PC-9 (cell line): Measurements from ENCODE around the gene CNGB1. TPM values are rescaled to one million over a fixed set of nuclear protein-coding genes. Genes with fewer than 3 reads are reported as not detected.

Source experiments
- BruUV-seq: library from RNA; stranded (reverse); fragments of 400-500 nt; replicated peaks from 2 replicates; lab custom pipeline; 2021; lab: Mats Ljungman, UMichigan
- CTCF ChIA-PET: fragments of 300-600 bp; sonication (Branson Sonifier 250); formaldehyde crosslinking; loops from one replicate; lab custom pipeline; 2022; ENCODE audit warnings: antibody characterized with exemption; lab: Charles Lee
- POLR2A ChIA-PET: fragments of 300-600 bp; sonication (Branson Sonifier 250); formaldehyde crosslinking; loops from one replicate; lab custom pipeline; 2022; ENCODE audit warnings: antibody characterized with exemption; ENCODE audit not compliant: unreplicated experiment; lab: Charles Lee
- DNase-seq, 2 experiments: peaks; one replicate each; pipeline versions ENCODE4 v3.0.0 to v3.0.0-alpha.2; 2015 to 2022; ENCODE audit warnings: mixed read lengths in 1 of 2
- H2AFZ ChIP-seq: fragments of 200-600 bp; sonication (generic); 2 replicates; pipeline ENCODE4 v1.8.1; 2017; ENCODE audit warnings: antibody characterized with exemption
- H3F3A ChIP-seq: fragments of 200-600 bp; sonication (generic); 2 replicates; pipeline ENCODE4 v1.8.1; 2017; ENCODE audit warnings: antibody characterized with exemption, mild to moderate bottlenecking, low read depth; ENCODE audit not compliant: insufficient read depth
- H3K27ac ChIP-seq: fragments of 200-600 bp; sonication (generic); 2 replicates; pipeline ENCODE4 v1.6.1; 2016; ENCODE audit warnings: mixed run types
- H3K27me3 ChIP-seq: fragments of 200-600 bp; sonication (generic); 2 replicates; pipeline ENCODE4 v1.6.1; 2016; ENCODE audit warnings: low read depth, mixed run types; ENCODE audit not compliant: insufficient read depth
- H3K36me3 ChIP-seq: fragments of 200-600 bp; sonication (generic); 2 replicates; pipeline ENCODE4 v1.6.1; 2016; ENCODE audit warnings: low read depth, mixed run types
- H3K4me1 ChIP-seq: fragments of 200-600 bp; sonication (generic); replicated peaks from 2 replicates; pipeline ENCODE4 v1.6.1; 2016; ENCODE audit warnings: mixed run types; ENCODE audit not compliant: insufficient read depth
- H3K4me2 ChIP-seq: fragments of 200-600 bp; sonication (generic); 2 replicates; pipeline ENCODE4 v1.6.1; 2017; ENCODE audit warnings: mixed run types
- H3K4me3 ChIP-seq: fragments of 200-600 bp; sonication (generic); 2 replicates; pipeline ENCODE4 v1.6.1; 2016; ENCODE audit warnings: mixed run types
- H3K79me2 ChIP-seq: fragments of 200-600 bp; sonication (generic); 2 replicates; pipeline ENCODE4 v1.6.1; 2017; ENCODE audit warnings: low read depth, mixed run types
- H3K9me2 ChIP-seq: fragments of 200-600 bp; sonication (generic); 2 replicates; pipeline ENCODE4 v1.8.1; 2017; ENCODE audit warnings: mild to moderate bottlenecking; ENCODE audit not compliant: insufficient read depth
- H3K9me3 ChIP-seq: fragments of 200-600 bp; sonication (generic); 2 replicates; pipeline ENCODE4 v1.8.1; 2016; ENCODE audit warnings: low read depth; ENCODE audit not compliant: insufficient read depth
- H4K20me1 ChIP-seq: fragments of 200-600 bp; sonication (generic); 2 replicates; pipeline ENCODE4 v1.8.1; 2017; ENCODE audit not compliant: insufficient read depth
- EZH2 ChIP-seq: fragments of 200-600 bp; sonication (generic); IDR thresholded peaks from 2 replicates; pipeline ENCODE4 v1.8.0; 2017; ENCODE audit warnings: antibody characterized with exemption, low read depth
- intact Hi-C: fragments of 100-400 bp; cut with micrococcal nuclease; formaldehyde crosslinking; loops from one replicate; pipeline ENCODE4 v1.10.0; 2022; ENCODE audit not compliant: unreplicated experiment
- total RNA-seq: library from RNA; stranded (reverse); gene quantifications from 2 replicates; pipeline ENCODE4 v1.2.3, GENCODE V29; 2021
- TF ChIP-seq, protein P1 (sequence below): fragments of 200-600 bp; sonication (generic); conservative IDR thresholded peaks from 2 replicates; pipeline ENCODE4 v1.6.1; 2017; ENCODE audit warnings: mixed run types, antibody characterized with exemption, mild to moderate bottlenecking, moderate library complexity

Gene CNGB1
- total RNA-seq, 1 experiment from 2014 or later = 1.1 TPM

- intact Hi-C loops = no loop called here
- BruUV-seq = no TSS peak
- Histone ChIP-seq H3F3A (peaks cover 15% of the 10 kb centered on the region), H3K4me3 (no peak overlapping the region), H3K27ac (no peak overlapping the region), H3K9me2 (no peaks in the 10 kb centered on the region), H3K79me2 (no peaks in the 10 kb centered on the region), H3K36me3 (no peaks in the 10 kb centered on the region), H4K20me1 (peaks cover 3% of the 10 kb centered on the region; the same call in 1 of the 2 replicates), H3K27me3 (no peaks in the 10 kb centered on the region), H2AFZ (no peak overlapping the region), H3K4me2 (no peak overlapping the region), H3K9me3 (no peaks in the 10 kb centered on the region), H3K4me1 (peaks cover 13% of the 10 kb centered on the region)
- POLR2A ChIA-PET = no interaction called here
- TF ChIP-seq, protein P1, sequence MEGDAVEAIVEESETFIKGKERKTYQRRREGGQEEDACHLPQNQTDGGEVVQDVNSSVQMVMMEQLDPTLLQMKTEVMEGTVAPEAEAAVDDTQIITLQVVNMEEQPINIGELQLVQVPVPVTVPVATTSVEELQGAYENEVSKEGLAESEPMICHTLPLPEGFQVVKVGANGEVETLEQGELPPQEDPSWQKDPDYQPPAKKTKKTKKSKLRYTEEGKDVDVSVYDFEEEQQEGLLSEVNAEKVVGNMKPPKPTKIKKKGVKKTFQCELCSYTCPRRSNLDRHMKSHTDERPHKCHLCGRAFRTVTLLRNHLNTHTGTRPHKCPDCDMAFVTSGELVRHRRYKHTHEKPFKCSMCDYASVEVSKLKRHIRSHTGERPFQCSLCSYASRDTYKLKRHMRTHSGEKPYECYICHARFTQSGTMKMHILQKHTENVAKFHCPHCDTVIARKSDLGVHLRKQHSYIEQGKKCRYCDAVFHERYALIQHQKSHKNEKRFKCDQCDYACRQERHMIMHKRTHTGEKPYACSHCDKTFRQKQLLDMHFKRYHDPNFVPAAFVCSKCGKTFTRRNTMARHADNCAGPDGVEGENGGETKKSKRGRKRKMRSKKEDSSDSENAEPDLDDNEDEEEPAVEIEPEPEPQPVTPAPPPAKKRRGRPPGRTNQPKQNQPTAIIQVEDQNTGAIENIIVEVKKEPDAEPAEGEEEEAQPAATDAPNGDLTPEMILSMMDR = no peak
- no peak for TF ChIP-seq EZH2
- no peak for DNase-seq
- CTCF ChIA-PET = no interaction called here
Measured at GRCh38 chr16:58016840-58017446, 46.0 kb upstream of the CNGB1 start.

DNA sequence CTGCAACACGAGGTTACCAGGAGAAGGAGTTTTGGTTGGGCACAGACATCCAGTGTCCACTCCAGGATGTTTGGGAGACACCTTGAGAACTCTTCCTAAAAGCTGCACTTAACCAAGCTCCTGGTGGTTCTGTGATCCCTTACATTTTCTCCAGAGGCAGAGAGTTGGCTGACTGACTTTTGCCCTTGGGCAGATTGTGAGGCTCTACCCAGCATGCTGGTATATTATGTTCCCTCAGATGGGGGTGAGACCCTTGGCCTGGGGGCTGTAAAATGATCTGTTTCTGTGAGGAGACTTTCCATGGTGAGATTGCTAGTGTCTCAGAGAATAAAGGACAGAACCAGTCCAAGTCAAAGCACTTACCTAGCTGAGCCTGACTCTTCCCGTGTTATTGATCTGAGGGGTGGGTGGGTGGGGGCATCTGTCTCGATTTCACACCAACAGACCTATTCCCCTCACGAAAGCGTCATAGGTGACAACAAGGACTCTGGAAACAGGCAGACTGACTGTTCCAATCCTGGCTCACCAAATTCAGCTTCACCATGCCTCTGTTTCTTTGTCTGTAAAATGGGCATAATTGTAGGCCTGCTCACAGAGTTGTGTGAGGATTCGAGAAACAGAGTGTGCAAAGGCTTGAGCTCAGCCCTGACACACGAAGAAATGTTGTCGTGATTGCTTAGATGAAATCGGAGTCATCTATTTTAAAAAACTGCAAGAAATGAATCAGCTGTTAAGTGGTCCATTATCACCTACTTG is 42.5 kb upstream of the CNGB1 start:
- TF ChIP-seq, protein P1 = no peak
- no peak for TF ChIP-seq EZH2
- no TSS peak for BruUV-seq
- POLR2A ChIA-PET = no interaction called here

DNA sequence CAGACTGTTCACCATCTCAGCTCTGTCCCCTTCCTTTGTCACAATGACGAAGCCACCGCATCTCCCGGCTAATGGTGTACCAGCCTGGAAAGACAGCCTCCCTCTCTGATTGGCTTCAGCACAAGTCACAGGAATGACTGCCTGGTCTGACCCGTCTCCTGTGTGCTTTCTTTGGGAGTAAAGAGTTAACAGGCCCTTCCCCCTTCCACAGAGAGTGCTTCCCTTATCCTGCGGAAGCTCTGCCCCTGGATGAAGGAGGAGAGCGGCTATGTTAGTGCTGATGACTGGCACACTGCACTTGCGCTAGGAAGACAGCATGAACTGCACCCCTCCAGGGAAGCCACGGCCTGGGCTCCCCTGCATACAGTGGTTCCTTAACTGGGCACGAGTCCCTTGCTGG is 41.6 kb upstream of the CNGB1 start:
- Histone ChIP-seq H4K20me1 (no peaks in the 10 kb centered on the region; the same call in 1 of the 2 replicates), H3K4me3 (no peak overlapping the region), H2AFZ (no peak overlapping the region), H3K27me3 (no peaks in the 10 kb centered on the region), H3K4me2 (no peak overlapping the region), H3K9me2 (no peaks in the 10 kb centered on the region), H3K4me1 (no peaks in the 10 kb centered on the region), H3F3A (no peaks in the 10 kb centered on the region; the same call in 1 of the 2 replicates), H3K27ac (no peak overlapping the region), H3K36me3 (no peaks in the 10 kb centered on the region), H3K9me3 (no peaks in the 10 kb centered on the region), H3K79me2 (no peaks in the 10 kb centered on the region)
- intact Hi-C loops = no loop called here
- no peak for DNase-seq
- ChIA-PET POLR2A (no interaction called here), CTCF (no interaction called here)
- TF ChIP-seq, protein P1 = no peak
- TF ChIP-seq EZH2 = no peak
- BruUV-seq = no TSS peak

More for the DNA sequence above, 42.5 kb upstream of the CNGB1 start:
- no peak for DNase-seq
- Histone ChIP-seq H3F3A (no peaks in the 10 kb centered on the region; the same call in 1 of the 2 replicates), H4K20me1 (no peaks in the 10 kb centered on the region; the same call in 1 of the 2 replicates), H3K36me3 (no peaks in the 10 kb centered on the region), H3K9me2 (no peaks in the 10 kb centered on the region), H2AFZ (no peak overlapping the region), H3K4me2 (no peak overlapping the region), H3K79me2 (no peaks in the 10 kb centered on the region), H3K9me3 (no peaks in the 10 kb centered on the region), H3K4me3 (no peak overlapping the region), H3K27ac (no peak overlapping the region), H3K27me3 (no peaks in the 10 kb centered on the region), H3K4me1 (no peaks in the 10 kb centered on the region)
- CTCF ChIA-PET = no interaction called here
- intact Hi-C loops = no loop called here
